Fibroblast of the aortic adventitia (primary cell): ENCODE measurements around the gene SPON1. TPM values are rescaled to one million over a fixed set of nuclear protein-coding genes. Genes with fewer than 3 reads are reported as not detected.
A peak's percentile ranks its signal among the peaks of the same experiment; 100 is the strongest.

ENCODE experiments used
- DNase-seq: peaks from one replicate; pipeline ENCODE4 v3.0.0-alpha.2; 2010; ENCODE audit warnings: low read depth
- H3K4me3 ChIP-seq: 2 replicates; pipeline ENCODE4 v1.5.1; 2011; ENCODE audit warnings: low read depth, mild to moderate bottlenecking, control low read depth, low read length, moderate library complexity
- CTCF ChIP-seq: IDR thresholded peaks from 2 replicates; pipeline ENCODE4 v1.5.1; 2011; ENCODE audit warnings: mild to moderate bottlenecking, low read length, control low read depth, inconsistent platforms; ENCODE audit not compliant: insufficient read depth
- total RNA-seq: library from RNA; depleted of rRNA; stranded (reverse); fragments of >200 nt; gene quantifications from 2 replicates; pipeline ENCODE4 v1.2.3, GENCODE V29; 2012; ENCODE audit warnings: low replicate concordance

SPON1 gene
- total RNA-seq, 1 donor = 3.5 TPM

- TF ChIP-seq CTCF = no peak
Observed at GRCh38 chr11:14253421-14253820, 290.9 kb downstream of the SPON1 start.

GRCh38 chr11:14253840-14254239, 291.3 kb downstream of the SPON1 start:
- TF ChIP-seq CTCF = no peak
- DNase-seq = no peak

More at GRCh38 chr11:14253421-14253820, 290.9 kb downstream of the SPON1 start:
- H3K4me3 ChIP-seq = no peak overlapping the region
- no peak for DNase-seq

GRCh38 chr11:14254533-14255237, 292.2 kb downstream of the SPON1 start:
- no peak for TF ChIP-seq CTCF
- no peak overlapping the region for H3K4me3 ChIP-seq
- no peak for DNase-seq

More at GRCh38 chr11:14253840-14254239, 291.3 kb downstream of the SPON1 start:
- H3K4me3 ChIP-seq = no peak overlapping the region

GRCh38 chr11:14255238-14255534, 292.7 kb downstream of the SPON1 start:
- no peak for TF ChIP-seq CTCF
- no peak overlapping the region for H3K4me3 ChIP-seq
- DNase-seq = peak; percentile 24

- DNase-seq = peak; percentile 57
- H3K4me3 ChIP-seq = no peak overlapping the region
- TF ChIP-seq CTCF = no peak
Observed at GRCh38 chr11:14258221-14258935, 295.9 kb downstream of the SPON1 start.

GRCh38 chr11:14259186-14259784, 296.8 kb downstream of the SPON1 start:
- DNase-seq = no peak
- TF ChIP-seq CTCF = no peak
- H3K4me3 ChIP-seq = no peak overlapping the region
